ENCODE results near the gene CBFA2T3.

Gene CBFA2T3

GRCh38 chr16:88839026-88839529 is 137.9 kb downstream of the CBFA2T3 start:
- DNase-seq (ENCODE audit: low spot score) = no peak

- DNase-seq (ENCODE audit: low spot score) = no peak
These were observed 138.4 kb downstream of the CBFA2T3 start for GRCh38 chr16:88838566-88838965.

GRCh38 chr16:88837806-88838205 is 139.2 kb downstream of the CBFA2T3 start:
- DNase-seq (ENCODE audit: low spot score) = no peak

- DNase-seq (ENCODE audit: low spot score) = no peak
These were observed 140.2 kb downstream of the CBFA2T3 start for GRCh38 chr16:88836791-88837190.

- DNase-seq (ENCODE audit: low spot score) = no peak
These were observed 141.2 kb downstream of the CBFA2T3 start for GRCh38 chr16:88835818-88836217.

- DNase-seq (ENCODE audit: low spot score) = no peak
These were observed 141.6 kb downstream of the CBFA2T3 start for GRCh38 chr16:88835383-88835782.

GRCh38 chr16:88834670-88835069 is 142.3 kb downstream of the CBFA2T3 start:
- no peak for DNase-seq (ENCODE audit: low spot score)

- no peak for DNase-seq (ENCODE audit: low spot score)
These were observed 143.9 kb downstream of the CBFA2T3 start for GRCh38 chr16:88833086-88833485.

GRCh38 chr16:88831838-88832237 is 145.2 kb downstream of the CBFA2T3 start:
- no peak for DNase-seq (ENCODE audit: low spot score)

GRCh38 chr16:88830783-88831182 is 146.2 kb downstream of the CBFA2T3 start:
- no peak for DNase-seq (ENCODE audit: low spot score)

GRCh38 chr16:88830258-88830657 is 146.7 kb downstream of the CBFA2T3 start:
- DNase-seq (ENCODE audit: low spot score) = no peak

GRCh38 chr16:88828711-88829110 is 148.3 kb downstream of the CBFA2T3 start:
- no peak for DNase-seq (ENCODE audit: low spot score)

- no peak for DNase-seq (ENCODE audit: low spot score)
These were observed 149.3 kb downstream of the CBFA2T3 start for GRCh38 chr16:88827727-88828126.

GRCh38 chr16:88826070-88826840 is 150.8 kb downstream of the CBFA2T3 start:
- no peak for DNase-seq (ENCODE audit: low spot score)

- no peak for DNase-seq (ENCODE audit: low spot score)
These were observed 151.9 kb downstream of the CBFA2T3 start for GRCh38 chr16:88825146-88825545.
